SK-N-SH (cell line): ENCODE results near the gene RIMS3. TPM values are rescaled to one million over a fixed set of nuclear protein-coding genes. Genes with fewer than 3 reads are reported as not detected.

Experiments used
- CTCF ChIA-PET: fragments of 300-600, 350-600 bp; formaldehyde crosslinking; extraction: SDS; loops from one replicate; lab custom pipeline; 2021; lab: Yijun Ruan, JAX
- POLR2A ChIA-PET: fragments of 350-600 bp; sonication (Branson Sonifier 250); formaldehyde crosslinking; extraction: SDS; loops from one replicate; lab custom pipeline; 2020; ENCODE audit warnings: antibody characterized with exemption, inconsistent platforms; lab: Yijun Ruan, JAX
- DNase-seq: peaks from one replicate; pipeline ENCODE4 v3.0.0; 2012
- H2AFZ ChIP-seq: fragments of 200-600 bp; sonication (generic); 2 replicates; pipeline ENCODE4 v1.8.1; 2016; ENCODE audit warnings: antibody characterized with exemption, mild to moderate bottlenecking, low read depth
- H3F3A ChIP-seq: fragments of 200-600 bp; sonication (generic); replicated peaks from 2 replicates; pipeline ENCODE3; 2016; ENCODE audit warnings: antibody characterized with exemption, mild to moderate bottlenecking; ENCODE audit not compliant: insufficient read depth
- H3K27ac ChIP-seq, 2 experiments: fragments of 200-500 bp in 1 of 2; fragments of 200-600 bp in 1 of 2; sonication (Bioruptor generic) in 1 of 2; sonication (generic), shearing (Covaris generic) in 1 of 2; 2 replicates each; pipeline versions ENCODE4 v1.5.1 to v1.6.1; 2014 to 2016; ENCODE audit warnings: low read depth in 2 of 2, inconsistent platforms in 1 of 2, low read length in 1 of 2, mild to moderate bottlenecking in 1 of 2, mixed read lengths in 1 of 2
- H3K27me3 ChIP-seq: fragments of 200-600 bp; sonication (generic), shearing (Covaris generic); 2 replicates; pipeline ENCODE4 v1.6.1; 2016; ENCODE audit warnings: mixed run types; ENCODE audit not compliant: insufficient read depth
- H3K36me3 ChIP-seq, 2 experiments: fragments of 200-500 bp in 1 of 2; fragments of 200-600 bp in 1 of 2; sonication (Bioruptor generic) in 1 of 2; sonication (generic) in 1 of 2; replicated peaks in 1 of 2; 2 replicates each; pipeline versions ENCODE3 to v1.5.1; 2014 to 2016; ENCODE audit warnings: low read length in 1 of 2, mild to moderate bottlenecking in 1 of 2; ENCODE audit not compliant: insufficient read depth in 2 of 2, control insufficient read depth in 1 of 2
- H3K4me1 ChIP-seq, 2 experiments: fragments of 200-500 bp in 1 of 2; fragments of 200-600 bp in 1 of 2; sonication (Bioruptor generic) in 1 of 2; sonication (generic), shearing (Covaris generic) in 1 of 2; 2 replicates each; pipeline versions ENCODE4 v1.5.1 to v1.6.1; 2014 to 2016; ENCODE audit warnings: low read depth in 1 of 2, low read length in 1 of 2, mixed run types in 1 of 2; ENCODE audit not compliant: insufficient read depth in 2 of 2, control insufficient read depth in 1 of 2
- H3K4me2 ChIP-seq: fragments of 200-600 bp; sonication (generic), shearing (Covaris generic); 2 replicates; pipeline ENCODE4 v1.6.1; 2017; ENCODE audit warnings: mixed run types
- H3K4me3 ChIP-seq, 2 experiments: fragments of 200-500 bp in 1 of 2; fragments of 200-600 bp in 1 of 2; sonication (Bioruptor generic) in 1 of 2; sonication (generic), shearing (Covaris generic) in 1 of 2; 2 replicates each; pipeline versions ENCODE4 v1.5.1 to v1.8.1; 2014 to 2016; ENCODE audit warnings: low read depth in 2 of 2, inconsistent platforms in 1 of 2, low read length in 1 of 2, mild to moderate bottlenecking in 1 of 2, mixed read lengths in 1 of 2, moderate library complexity in 1 of 2
- H3K79me2 ChIP-seq: fragments of 200-600 bp; sonication (generic); 2 replicates; pipeline ENCODE4 v1.8.1; 2017; ENCODE audit warnings: mild to moderate bottlenecking; ENCODE audit not compliant: insufficient read depth
- H3K9ac ChIP-seq: fragments of 200-600 bp; sonication (generic); 2 replicates; pipeline ENCODE4 v1.6.1; 2017; ENCODE audit warnings: mixed run types
- H3K9me2 ChIP-seq: fragments of 200-600 bp; sonication (generic); 2 replicates; pipeline ENCODE4 v1.6.1; 2017; ENCODE audit warnings: mixed run types
- H3K9me3 ChIP-seq: fragments of 200-600 bp; sonication (generic); 2 replicates; pipeline ENCODE4 v1.6.1; 2017; ENCODE audit warnings: mixed run types, mild to moderate bottlenecking, moderate library complexity
- H4K20me1 ChIP-seq: fragments of 200-600 bp; sonication (generic); 2 replicates; pipeline ENCODE4 v1.6.1; 2017; ENCODE audit warnings: mild to moderate bottlenecking, mixed run types; ENCODE audit not compliant: insufficient read depth
- ELF1 ChIP-seq: IDR thresholded peaks from 2 replicates; pipeline ENCODE4 v1.4.0; 2012
- EP300 ChIP-seq, 2 experiments: IDR thresholded peaks; 2 replicates each; pipeline versions ENCODE4 v1.4.0 to v1.6.1; 2012; ENCODE audit warnings: borderline replicate concordance in 1 of 2, low read depth in 1 of 2, low read length in 1 of 2
- EZH2phosphoT487 ChIP-seq: fragments of 200-600 bp; sonication (generic); IDR thresholded peaks from 2 replicates; pipeline ENCODE4 v1.6.1; 2017; ENCODE audit warnings: low read depth, mixed run types, mild to moderate bottlenecking, antibody characterized with exemption, moderate library complexity, borderline replicate concordance
- FOSL2 ChIP-seq: IDR thresholded peaks from 2 replicates; pipeline ENCODE4 v1.4.0; 2012; ENCODE audit warnings: low read depth, mild to moderate bottlenecking, moderate library complexity, borderline replicate concordance
- GATA2 ChIP-seq: sonication (generic); formaldehyde crosslinking; IDR thresholded peaks from 2 replicates; pipeline ENCODE4 v1.5.0; 2020; ENCODE audit warnings: mild to moderate bottlenecking, missing genetic modification reagents
- JUND ChIP-seq: IDR thresholded peaks from 2 replicates; pipeline ENCODE4 v1.4.0; 2012
- MEF2A ChIP-seq: IDR thresholded peaks from 2 replicates; pipeline ENCODE4 v1.4.0; 2012; ENCODE audit warnings: low read depth, borderline replicate concordance
- MXI1 ChIP-seq: IDR thresholded peaks from 2 replicates; pipeline ENCODE4 v1.6.1; 2012; ENCODE audit warnings: mild to moderate bottlenecking, low read depth, low read length, improper control_type of control experiment
- NRF1 ChIP-seq: IDR thresholded peaks from 2 replicates; pipeline ENCODE4 v1.6.1; 2012; ENCODE audit warnings: low read depth, mild to moderate bottlenecking, low read length
- POLR2AphosphoS5 ChIP-seq: IDR thresholded peaks from 2 replicates; pipeline ENCODE4 v1.6.1; 2012; ENCODE audit warnings: low read depth, low read length
- RFX5 ChIP-seq: IDR thresholded peaks from 2 replicates; pipeline ENCODE4 v1.6.1; 2012; ENCODE audit warnings: mild to moderate bottlenecking, improper control_type of control experiment, low read length
- TAF1 ChIP-seq: IDR thresholded peaks from 2 replicates; pipeline ENCODE4 v1.6.1; 2012; ENCODE audit warnings: low read depth, mild to moderate bottlenecking, low read length, moderate library complexity, borderline replicate concordance
- TCF12 ChIP-seq: IDR thresholded peaks from 2 replicates; pipeline ENCODE4 v1.4.0; 2012
- TEAD4 ChIP-seq: IDR thresholded peaks from 2 replicates; pipeline ENCODE4 v1.4.0; 2012; ENCODE audit warnings: mild to moderate bottlenecking, borderline replicate concordance; ENCODE audit not compliant: insufficient read depth
- WGBS: methylation state at CpG from one replicate; pipeline ENCODE4 v1.1.6; 2017; ENCODE audit warnings: low lambda C conversion rate; 5-methylcytosine and 5-hydroxymethylcytosine counted together
- polyA plus RNA-seq, 3 experiments: library from polyadenylated mRNA; depleted of rRNA; stranded (reverse); fragments of >200 nt; gene quantifications; 2 replicates each; pipeline ENCODE4 v1.2.3, GENCODE V29; 2012
- TF ChIP-seq, protein P1 (sequence below): fragments of 150-350 bp; IDR thresholded peaks from 2 replicates; pipeline ENCODE4 v1.6.1; 2017; ENCODE audit warnings: antibody characterized with exemption, low read length, low read depth, borderline replicate concordance
- TF ChIP-seq, protein P2 (sequence below): IDR thresholded peaks from 2 replicates; pipeline ENCODE4 v1.6.1; 2012; ENCODE audit warnings: mild to moderate bottlenecking, low read depth, low read length, moderate library complexity
- TF ChIP-seq, protein P3 (sequence below): IDR thresholded peaks from 2 replicates; pipeline ENCODE4 v1.4.0; 2012; ENCODE audit warnings: low read depth, borderline replicate concordance
- TF ChIP-seq, protein P4 (sequence below): IDR thresholded peaks from 2 replicates; pipeline ENCODE4; 2012

The RIMS3 gene
- polyA plus RNA-seq, 1 of the 3 experiments (the other 2 are of a cell fraction), result 1.9 TPM

DNA sequence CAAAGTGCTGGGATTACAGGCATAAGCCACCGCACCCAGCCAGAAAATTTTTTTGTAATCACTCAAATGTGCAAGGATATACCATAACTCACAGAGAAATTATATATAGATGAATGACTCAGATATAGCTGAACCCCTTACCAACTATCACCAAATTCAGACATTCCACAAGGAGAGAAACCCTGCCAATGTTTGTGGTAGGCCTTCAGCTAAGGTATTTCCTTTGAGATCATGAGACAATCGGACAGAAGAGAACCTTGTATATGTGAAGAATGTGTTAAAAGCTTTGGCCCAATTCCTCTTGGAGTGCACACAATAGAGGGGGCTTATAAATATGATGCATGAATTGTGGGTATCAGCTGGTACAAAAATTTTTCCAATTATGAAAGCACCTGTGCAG, 83.4 kb downstream of the RIMS3 start:
- peaks cover 4% of the 10 kb centered on the region for H3F3A ChIP-seq
- H3K79me2 ChIP-seq, result no peaks in the 10 kb centered on the region
- no peak overlapping the region for H3K4me3 ChIP-seq
- no peaks in the 10 kb centered on the region for H3K4me1 ChIP-seq
- DNase-seq, result no peak
- H4K20me1 ChIP-seq, result no peaks in the 10 kb centered on the region
- no peaks in the 10 kb centered on the region for H3K9me2 ChIP-seq
- H3K36me3 ChIP-seq, result no peaks in the 10 kb centered on the region
- H3K27me3 ChIP-seq, result no peaks in the 10 kb centered on the region
- H3K9ac ChIP-seq, result no peak overlapping the region
- 65% methylated on average over 2 of the region's 2 CpGs for WGBS
- H2AFZ ChIP-seq, result no peak overlapping the region
- no peak overlapping the region for H3K27ac ChIP-seq
- POLR2A ChIA-PET, result no interaction called here
- H3K9me3 ChIP-seq, result no peaks in the 10 kb centered on the region
- H3K4me2 ChIP-seq, result no peak overlapping the region
- CTCF ChIA-PET, result interaction anchor here (1.0 to 1.2 kb wide), 2 partner anchors 12 to 49 kb away, joined by 3 read pairs; no protein-coding TSS in a partner anchor
- no peak for TF ChIP-seq TAF1
- no peak for TF ChIP-seq GATA2 (CRISPR knock-in tag)
- TF ChIP-seq TCF12, result no peak
- TF ChIP-seq FOSL2, result no peak
- no peak for TF ChIP-seq ELF1
- TF ChIP-seq NRF1, result no peak
- no peak for TF ChIP-seq TEAD4
- TF ChIP-seq, protein P1, sequence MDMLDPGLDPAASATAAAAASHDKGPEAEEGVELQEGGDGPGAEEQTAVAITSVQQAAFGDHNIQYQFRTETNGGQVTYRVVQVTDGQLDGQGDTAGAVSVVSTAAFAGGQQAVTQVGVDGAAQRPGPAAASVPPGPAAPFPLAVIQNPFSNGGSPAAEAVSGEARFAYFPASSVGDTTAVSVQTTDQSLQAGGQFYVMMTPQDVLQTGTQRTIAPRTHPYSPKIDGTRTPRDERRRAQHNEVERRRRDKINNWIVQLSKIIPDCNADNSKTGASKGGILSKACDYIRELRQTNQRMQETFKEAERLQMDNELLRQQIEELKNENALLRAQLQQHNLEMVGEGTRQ, result no peak
- no peak for TF ChIP-seq EP300 (IDR thresholded peaks at IDR 0.05; ENCODE audit: borderline replicate concordance in 1 of 2, low read depth in 1 of 2, low read length in 1 of 2)
- TF ChIP-seq, protein P2, sequence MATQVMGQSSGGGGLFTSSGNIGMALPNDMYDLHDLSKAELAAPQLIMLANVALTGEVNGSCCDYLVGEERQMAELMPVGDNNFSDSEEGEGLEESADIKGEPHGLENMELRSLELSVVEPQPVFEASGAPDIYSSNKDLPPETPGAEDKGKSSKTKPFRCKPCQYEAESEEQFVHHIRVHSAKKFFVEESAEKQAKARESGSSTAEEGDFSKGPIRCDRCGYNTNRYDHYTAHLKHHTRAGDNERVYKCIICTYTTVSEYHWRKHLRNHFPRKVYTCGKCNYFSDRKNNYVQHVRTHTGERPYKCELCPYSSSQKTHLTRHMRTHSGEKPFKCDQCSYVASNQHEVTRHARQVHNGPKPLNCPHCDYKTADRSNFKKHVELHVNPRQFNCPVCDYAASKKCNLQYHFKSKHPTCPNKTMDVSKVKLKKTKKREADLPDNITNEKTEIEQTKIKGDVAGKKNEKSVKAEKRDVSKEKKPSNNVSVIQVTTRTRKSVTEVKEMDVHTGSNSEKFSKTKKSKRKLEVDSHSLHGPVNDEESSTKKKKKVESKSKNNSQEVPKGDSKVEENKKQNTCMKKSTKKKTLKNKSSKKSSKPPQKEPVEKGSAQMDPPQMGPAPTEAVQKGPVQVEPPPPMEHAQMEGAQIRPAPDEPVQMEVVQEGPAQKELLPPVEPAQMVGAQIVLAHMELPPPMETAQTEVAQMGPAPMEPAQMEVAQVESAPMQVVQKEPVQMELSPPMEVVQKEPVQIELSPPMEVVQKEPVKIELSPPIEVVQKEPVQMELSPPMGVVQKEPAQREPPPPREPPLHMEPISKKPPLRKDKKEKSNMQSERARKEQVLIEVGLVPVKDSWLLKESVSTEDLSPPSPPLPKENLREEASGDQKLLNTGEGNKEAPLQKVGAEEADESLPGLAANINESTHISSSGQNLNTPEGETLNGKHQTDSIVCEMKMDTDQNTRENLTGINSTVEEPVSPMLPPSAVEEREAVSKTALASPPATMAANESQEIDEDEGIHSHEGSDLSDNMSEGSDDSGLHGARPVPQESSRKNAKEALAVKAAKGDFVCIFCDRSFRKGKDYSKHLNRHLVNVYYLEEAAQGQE, result no peak
- TF ChIP-seq POLR2AphosphoS5, result no peak
- TF ChIP-seq, protein P3, sequence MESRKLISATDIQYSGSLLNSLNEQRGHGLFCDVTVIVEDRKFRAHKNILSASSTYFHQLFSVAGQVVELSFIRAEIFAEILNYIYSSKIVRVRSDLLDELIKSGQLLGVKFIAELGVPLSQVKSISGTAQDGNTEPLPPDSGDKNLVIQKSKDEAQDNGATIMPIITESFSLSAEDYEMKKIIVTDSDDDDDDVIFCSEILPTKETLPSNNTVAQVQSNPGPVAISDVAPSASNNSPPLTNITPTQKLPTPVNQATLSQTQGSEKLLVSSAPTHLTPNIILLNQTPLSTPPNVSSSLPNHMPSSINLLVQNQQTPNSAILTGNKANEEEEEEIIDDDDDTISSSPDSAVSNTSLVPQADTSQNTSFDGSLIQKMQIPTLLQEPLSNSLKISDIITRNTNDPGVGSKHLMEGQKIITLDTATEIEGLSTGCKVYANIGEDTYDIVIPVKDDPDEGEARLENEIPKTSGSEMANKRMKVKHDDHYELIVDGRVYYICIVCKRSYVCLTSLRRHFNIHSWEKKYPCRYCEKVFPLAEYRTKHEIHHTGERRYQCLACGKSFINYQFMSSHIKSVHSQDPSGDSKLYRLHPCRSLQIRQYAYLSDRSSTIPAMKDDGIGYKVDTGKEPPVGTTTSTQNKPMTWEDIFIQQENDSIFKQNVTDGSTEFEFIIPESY, result no peak
- TF ChIP-seq, protein P4, sequence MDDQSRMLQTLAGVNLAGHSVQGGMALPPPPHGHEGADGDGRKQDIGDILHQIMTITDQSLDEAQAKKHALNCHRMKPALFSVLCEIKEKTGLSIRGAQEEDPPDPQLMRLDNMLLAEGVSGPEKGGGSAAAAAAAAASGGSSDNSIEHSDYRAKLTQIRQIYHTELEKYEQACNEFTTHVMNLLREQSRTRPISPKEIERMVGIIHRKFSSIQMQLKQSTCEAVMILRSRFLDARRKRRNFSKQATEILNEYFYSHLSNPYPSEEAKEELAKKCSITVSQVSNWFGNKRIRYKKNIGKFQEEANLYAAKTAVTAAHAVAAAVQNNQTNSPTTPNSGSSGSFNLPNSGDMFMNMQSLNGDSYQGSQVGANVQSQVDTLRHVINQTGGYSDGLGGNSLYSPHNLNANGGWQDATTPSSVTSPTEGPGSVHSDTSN, result no peak
- no peak for TF ChIP-seq MEF2A
- no peak for TF ChIP-seq RFX5
- TF ChIP-seq JUND, result no peak
- TF ChIP-seq EZH2phosphoT487, result no peak
- no peak for TF ChIP-seq MXI1
